Measurements from ENCODE around the gene SNX8.

DNA sequence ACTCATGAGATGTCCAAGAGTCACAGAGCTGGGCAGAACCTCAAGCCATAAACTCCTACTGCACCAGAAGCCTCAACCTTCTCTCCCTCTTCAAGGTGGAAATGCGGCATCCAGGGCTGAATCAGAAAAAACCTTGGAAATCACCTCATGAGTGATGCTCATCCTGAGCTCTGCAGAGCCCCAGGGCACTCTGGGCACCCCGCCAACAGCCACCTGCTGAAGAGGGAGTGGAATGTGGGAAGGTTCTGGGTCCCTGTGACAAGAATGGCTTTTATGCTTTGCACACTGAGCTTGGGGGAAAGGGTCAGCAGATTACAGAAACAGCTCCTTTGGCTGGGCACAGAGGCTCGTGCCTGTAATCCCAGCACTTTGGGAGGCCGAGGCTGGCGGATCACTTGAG, 53.4 kb downstream of the SNX8 start:
- TF ChIP-seq, protein P1, sequence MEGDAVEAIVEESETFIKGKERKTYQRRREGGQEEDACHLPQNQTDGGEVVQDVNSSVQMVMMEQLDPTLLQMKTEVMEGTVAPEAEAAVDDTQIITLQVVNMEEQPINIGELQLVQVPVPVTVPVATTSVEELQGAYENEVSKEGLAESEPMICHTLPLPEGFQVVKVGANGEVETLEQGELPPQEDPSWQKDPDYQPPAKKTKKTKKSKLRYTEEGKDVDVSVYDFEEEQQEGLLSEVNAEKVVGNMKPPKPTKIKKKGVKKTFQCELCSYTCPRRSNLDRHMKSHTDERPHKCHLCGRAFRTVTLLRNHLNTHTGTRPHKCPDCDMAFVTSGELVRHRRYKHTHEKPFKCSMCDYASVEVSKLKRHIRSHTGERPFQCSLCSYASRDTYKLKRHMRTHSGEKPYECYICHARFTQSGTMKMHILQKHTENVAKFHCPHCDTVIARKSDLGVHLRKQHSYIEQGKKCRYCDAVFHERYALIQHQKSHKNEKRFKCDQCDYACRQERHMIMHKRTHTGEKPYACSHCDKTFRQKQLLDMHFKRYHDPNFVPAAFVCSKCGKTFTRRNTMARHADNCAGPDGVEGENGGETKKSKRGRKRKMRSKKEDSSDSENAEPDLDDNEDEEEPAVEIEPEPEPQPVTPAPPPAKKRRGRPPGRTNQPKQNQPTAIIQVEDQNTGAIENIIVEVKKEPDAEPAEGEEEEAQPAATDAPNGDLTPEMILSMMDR (IDR thresholded peaks at IDR 0.05), result no peak
- TF ChIP-seq POLR2A (IDR thresholded peaks at IDR 0.05) (no peak), POLR2AphosphoS5 (IDR thresholded peaks at IDR 0.05) (no peak)
